NOMO-1 treated with DMSO at 0.1 percent for 48 hours (cell line): ENCODE results near the gene PER2.
"Not testable (repeated sequence)": the region's sequence is repeated elsewhere in the genome, so short reads cannot be mapped to it uniquely, and the experiment has no call there.

ENCODE experiments used
- DNase-seq: peaks from one replicate; lab custom pipeline; 2025; ENCODE audit not compliant: unreplicated experiment; lab: John Stamatoyannopoulos, UW

The PER2 gene

DNA sequence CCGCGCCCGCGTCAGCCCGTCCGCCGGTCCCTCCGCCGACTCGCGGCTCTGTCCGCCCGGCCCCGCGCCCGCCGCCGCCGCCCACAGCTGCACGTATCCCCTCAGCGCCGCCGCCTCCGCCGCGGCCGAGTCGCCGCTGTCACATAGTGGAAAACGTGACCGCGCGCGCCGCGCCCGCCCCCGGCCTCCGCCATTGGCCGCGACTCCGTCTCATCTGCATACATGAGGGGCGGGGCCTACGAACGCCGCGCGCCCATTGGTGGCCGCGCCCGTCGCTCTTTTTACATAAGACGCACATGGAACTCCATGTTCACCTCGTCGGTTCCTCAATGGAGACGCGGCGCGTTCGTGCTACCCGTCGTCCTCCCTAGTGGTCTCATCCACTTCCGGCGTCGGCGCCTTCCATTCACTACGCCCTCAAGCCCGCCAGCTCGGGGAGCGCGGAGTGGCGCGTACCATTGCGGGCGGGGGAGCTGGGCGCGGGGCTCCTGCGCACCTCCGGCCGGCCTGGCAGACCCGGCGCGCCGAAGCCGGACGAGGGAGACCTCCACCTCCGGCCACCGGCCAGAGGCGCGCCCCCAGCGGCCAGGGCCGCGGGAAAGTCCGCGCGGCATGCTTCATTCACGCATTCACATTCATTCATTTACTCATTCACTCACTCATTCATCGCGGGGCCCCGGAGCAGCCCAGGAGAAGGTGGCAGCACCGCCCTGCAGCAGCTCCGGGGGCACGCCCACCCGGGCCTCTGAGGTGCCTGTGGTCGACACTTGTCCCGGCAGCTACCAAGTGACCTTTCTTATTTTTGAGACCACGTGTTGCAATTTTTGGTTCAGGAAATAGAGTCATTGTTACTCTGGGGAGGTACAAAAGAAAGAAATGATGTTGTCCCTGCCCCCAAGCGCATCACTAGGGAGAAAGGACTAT lies 502 bp upstream of the PER2 start:
- peak; percentile 97 for DNase-seq

DNA sequence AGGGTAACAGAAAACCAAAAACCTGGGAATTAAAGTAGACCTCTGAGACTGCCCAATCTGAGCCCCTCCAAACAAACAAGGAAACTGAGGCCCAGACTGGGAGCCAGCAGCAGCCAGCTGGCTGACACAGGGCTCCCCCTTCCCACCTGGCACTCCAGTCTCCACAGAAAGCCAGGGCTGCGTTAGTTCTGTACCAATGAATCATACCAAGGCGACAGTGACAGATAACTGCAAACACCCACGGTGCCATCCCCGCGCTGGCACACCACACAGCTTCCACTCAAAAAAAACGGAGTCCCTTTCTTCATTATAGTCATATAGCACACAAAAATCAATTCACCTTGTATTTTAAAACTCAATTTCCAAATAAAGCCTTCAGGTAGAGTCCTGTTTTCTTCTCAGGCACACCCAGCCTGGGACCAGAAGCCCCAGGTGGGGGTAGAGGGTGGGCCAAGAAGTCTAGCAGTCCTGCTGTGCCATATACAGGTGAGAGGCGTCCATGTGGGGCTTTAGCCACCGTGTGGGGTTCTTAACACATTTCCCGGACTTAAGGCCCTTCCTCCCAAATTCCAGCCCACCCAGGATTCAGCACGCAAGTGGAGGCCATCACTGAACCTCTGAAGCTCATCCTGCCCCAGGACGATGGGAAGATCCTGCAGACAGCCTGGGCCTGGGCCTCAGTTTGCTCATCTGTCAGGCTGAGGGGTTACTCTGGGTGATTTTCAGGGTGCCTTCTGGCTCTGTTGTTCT lies 1.2 kb downstream of the PER2 start:
- DNase-seq: no peak

DNA sequence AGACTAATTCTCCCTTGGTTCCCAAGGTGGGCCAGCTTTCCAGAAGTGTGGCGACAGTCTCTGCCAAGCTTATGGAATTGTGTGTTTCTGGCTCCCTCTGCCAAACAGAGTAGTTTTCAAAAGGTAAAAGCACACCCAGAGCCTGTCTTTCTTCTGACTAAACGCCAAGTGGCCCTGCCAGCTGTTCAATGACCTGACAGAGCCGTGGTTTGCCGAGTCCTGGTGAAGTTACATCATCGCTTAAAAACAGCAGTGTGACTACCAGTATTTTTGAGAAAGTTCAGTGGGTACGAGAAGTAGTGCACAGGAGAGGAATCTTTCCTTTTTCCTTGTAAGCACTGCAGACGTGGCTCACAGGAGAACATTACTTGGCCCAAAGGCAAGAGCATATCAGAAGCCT lies 1.9 kb downstream of the PER2 start:
- DNase-seq: no peak

DNA sequence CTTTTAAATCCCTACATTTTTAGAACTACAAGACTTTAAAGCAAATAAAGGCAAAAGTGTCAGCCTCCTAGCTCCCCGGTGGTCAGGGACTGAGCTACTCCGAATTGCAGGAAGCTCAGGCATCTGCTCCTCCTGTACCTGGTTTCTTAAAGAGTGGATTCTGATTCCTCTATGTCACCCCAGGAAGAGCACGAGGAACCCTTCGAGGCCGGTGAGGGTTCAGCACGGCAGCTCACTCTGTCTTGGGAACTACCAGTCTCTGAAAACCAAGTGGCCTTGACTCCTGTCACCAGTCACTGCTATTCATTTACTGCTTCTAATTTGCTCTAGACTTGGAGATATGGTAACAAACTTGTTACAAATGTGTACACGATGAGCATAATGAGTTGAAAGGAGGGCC lies 2.3 kb downstream of the PER2 start:
- DNase-seq: no peak

DNA sequence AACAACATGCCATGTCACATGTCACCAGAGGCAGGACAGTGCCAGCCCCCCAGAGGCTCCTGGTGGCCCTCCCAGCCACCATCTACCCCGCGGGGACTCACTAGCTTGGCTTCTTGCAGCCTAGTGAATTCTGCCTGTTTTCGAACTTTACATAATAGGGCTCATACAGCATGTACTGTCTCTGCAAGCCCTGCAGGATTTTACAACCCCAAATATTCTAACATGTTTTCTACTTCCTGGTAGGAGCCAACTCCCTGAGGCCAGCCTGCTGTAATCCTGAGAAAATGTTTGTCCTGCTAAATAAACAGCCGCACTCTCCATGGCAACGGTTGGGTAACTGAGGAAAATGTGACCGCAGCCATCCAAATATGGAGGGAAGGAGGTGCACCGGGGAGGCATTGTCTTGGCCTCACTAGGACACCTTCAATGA lies 2.7 kb downstream of the PER2 start:
- DNase-seq: no peak

DNA sequence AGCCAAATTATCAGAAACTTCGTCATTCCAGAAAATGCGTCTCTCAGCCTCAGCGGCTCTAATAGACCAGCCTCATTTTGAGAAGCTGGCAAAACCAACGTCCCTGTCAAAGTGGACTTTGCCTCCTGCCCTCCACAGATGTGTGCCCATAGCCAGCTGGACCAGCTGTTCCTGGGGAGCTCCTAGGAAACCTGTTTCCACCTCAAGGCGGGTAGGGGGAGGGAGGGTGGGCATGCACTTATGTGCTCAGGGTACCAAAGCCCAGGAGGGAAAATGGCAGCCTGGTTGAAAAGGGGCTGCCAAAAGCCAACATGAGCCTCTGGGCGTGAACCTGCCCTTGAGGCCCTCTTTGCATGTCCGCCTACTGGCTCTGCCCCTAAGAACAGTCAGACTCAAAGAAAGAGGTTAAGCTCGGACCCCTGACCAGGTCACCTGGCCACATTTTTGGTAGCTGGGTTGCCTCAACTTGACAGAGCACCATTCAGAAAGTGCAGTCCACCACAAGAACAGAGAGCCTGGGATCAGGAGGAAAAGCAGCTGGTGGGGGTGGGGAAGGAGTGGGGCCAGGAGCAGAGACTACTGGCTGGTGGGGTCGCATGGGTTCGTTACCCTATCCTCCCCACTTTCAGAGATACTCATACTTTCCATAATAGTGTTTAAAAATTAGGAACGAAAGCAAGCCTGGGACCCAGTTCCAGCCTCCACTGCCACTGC lies 3.5 kb downstream of the PER2 start:
- DNase-seq: no peak

DNA sequence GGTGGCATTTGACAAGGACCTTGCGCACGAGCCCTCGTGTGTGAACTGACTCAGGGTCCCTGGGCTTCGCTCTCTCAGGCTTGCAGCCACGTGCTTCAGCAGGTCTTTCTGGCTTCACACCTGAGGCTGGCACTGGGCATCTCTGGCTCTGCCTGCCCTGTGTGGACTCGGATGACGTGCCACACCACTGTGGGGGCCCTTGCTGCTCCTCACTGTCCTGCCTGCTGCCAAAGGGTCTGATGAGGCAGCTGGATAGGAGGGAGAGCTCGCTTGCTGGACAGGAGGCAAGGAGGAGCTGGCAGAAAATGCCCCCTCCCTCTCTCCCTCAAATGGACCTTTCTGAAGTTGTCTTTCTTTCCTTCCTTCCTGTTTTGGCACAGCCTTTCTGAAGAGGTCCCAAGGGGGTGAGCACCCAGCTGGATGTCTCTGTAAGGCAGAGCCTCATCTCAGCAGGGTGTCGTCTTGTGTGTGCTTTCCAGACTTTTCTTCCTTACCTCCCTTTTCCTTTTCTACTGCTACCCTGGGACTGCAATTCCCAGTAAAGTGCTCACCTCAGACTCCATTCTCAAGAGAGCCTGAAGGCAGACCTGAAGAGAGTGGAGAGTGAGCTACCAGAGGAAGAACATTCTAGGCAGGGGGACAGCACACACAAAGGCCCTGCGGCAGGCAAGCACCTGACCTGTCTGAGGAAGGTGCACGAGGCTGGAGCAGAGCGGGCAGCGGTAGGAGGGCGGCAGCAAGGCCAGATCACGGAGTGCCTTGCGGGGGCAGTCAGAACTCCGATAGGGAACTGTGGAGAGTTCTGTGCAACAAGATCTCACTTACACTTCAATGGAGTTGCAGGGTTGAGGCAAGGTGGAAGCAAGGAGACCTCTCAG lies 5.3 kb downstream of the PER2 start:
- DNase-seq: no peak

DNA sequence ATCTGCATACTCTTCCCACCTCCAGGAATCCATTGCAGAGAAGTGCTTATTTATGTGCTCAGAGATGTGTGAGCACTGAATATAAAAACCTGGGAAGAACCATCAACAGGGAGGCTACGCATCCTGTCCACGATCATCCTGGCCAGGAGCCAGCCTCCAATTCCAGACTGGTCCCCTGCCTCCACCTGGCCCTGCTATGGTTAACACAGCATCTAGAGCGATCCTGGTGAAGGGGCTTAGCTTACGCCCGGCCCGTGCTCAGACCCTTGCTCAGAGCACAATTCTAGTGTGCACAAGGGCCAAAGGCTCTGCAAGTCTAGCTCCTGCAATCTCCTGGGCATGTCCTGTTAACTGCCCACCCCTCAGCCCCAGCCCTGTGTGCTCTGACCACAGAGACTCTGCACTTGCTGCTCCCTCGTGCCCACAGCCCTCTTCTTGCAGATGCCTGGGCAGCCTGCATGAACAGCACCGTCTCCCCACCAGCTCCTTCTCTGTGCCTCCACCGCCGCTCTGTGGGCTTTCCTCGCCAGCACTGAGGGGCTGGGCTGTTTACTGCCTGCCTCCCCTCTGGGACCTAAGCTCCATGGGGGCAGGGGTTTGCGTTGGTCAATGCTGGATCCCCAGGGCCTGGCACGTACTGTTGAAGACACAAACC lies 6.5 kb downstream of the PER2 start:
- DNase-seq: no peak

DNA sequence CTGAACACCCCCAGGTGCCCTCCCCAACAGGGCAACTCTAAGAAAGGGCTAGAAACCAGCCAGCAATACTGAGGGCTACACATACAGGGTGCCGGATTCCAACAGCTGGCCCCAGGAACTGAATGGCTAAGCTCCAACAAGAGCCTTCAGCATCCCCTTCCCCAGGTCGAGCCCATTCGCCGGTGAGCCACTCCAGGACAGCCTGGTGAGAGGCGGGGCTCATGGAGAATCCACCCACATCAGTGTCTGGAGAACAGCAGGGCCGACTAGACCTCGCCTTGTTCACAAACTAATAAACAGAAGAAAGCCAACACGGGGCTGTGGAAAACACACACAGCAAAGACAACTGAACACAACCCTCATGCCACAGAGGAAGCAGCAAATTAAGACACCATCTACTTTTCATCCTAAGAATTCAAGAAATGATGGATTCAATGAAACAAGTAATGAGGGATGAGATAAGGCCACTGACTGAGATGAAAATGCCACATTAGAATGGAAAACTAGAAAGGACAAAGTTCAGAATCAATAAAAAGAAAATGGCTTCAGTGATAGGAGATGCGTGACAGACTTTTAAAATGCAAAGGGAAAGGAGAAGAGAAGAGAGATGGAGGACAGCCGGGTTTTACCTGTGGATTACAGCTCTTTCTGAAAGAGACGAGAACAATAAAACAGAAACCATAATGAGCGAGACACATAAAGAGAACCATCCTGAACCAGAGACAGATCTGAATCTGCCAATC lies 8.2 kb downstream of the PER2 start:
- no peak for DNase-seq

DNA sequence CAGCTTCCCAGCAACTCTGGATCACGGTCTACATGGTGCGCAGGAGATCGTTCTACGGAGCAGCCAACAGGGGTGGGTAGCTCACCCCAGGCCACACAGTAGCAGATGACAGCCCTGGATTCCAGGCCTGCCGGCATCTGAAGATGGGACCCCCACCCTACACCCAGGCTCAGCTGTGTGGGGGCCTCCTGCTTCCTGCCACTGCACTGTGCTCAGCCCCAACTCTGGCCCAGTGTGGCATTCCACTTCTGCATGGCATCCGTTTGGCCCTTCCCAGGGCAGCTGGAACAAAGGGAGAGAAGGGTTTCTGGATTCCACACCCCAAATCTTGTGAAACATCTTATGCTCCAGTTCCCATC lies 9.1 kb downstream of the PER2 start:
- no peak for DNase-seq

DNA sequence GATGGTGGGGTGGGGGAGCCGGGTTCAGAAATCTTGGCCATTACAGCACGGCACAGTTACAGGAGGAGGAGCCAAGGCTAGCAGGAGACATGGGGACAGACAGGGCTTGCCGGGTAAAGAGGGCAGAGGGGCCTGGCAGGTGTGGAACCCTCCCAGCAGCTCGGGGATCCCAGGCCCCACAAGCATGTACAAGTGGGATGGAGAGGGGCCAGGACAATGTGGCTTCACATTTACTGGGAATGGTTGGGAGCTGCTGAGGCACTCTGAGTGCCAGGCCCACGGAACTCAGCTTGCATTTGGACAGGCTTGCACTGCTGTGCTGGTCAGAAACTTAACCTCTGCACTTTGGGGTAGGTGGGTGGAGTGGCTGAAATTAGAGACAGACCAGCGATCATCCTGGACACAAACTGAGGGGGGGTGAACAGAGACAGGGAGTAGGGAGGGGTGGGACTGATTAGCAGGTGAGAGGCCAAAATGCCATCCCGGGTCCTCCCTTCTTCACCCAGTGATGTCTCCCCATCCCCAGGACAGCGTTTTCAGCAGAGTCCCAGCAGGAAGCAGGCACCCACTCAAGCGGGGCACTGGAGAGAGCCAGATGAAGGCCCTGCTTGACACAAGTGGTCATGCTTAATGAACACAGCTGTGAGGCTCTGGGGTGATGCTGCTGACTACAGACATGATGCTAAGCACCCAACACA lies 9.6 kb downstream of the PER2 start:
- DNase-seq: no peak

DNA sequence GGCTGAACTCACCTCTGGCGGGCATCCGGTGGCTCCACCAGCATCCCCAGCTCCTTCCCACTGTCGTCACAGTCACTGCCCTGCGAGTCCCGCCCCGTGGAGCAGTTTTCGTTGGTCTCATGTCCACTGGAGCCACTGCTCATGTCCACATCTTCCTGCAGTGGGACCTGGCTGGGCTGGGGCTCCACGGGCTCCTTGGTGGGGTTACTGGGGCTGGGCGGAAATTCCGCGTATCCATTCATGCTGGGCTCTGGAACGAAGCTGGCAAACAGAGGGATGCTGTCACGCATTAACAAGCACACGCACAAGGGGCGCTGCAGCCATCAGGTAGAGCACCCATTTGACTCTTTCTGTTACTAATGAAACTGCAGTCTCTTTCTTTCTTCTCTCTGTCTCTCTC lies 10.7 kb downstream of the PER2 start:
- no peak for DNase-seq

DNA sequence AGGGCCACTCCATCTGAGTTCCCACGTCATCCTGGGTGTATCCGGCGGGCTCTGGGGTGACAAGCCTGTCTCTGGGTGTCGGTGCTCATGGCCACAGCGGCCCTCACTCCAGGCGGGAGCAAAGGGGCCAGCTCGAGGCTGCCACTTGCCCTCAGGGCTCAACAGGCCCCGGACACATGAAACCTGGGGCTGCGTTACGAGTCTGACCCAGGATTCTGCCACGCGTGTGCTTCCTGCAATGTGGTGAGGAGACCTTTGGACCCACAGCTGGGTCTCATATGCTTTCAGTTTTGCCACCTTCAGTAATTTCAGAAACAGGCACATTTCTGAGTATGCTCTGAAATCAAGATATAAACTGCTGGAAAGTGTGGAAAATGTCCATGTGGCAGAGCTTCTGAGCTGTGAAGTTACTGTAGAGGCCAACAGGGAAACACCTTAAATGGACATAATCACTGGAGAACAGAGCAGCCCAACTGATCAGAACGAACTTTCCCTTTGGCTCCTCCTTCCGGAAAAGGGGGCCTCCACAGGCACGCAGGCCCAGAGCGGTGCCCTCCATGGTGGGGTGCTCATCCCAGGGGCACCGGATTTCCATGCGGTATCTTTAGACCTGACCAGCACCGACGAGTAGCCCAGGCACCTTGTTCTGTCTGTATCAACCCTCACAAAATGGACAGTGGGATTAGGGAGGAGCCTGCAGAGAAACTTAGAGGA lies 14.1 kb downstream of the PER2 start:
- DNase-seq: peak; percentile 5

DNA sequence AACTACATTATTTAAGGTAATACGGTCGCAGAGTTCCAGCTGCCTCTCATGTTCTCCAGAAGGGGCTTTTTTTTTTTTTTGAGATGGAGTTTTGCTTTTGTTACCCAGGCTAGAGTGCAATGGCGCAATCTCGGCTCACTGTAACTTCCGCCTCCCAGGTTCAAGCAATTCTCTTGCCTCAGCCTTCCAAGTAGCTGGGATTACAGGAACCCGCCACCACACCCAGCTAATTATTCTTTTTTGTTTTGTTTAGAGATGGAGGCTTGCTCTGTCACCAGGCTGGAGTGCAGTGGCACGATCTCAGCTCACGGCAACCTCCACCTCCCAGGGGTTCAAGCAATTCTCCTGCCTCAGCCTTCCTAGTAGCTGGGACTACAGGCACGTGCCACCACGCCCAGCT lies 15.0 kb downstream of the PER2 start:
- DNase-seq: peak; percentile 43

DNA sequence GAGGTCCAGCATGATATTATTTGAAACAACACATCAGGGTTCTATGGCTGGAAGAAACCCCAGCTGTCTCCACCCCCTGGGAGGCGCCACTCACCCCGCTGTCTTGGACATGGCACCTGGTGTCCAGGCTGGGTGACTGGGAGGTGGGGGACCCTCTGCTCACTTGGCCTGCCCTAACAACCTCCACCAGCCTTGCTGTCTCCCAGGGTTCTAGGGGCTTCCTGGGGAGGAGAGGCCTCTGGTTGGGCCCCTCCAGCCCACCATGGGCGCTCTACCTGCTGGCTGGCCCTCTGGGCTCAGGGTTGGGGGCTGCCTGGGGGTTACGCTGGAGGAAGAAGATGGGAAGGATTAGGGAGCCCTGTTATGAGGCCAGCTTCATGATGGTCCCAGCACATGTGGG lies 16.3 kb downstream of the PER2 start:
- no peak for DNase-seq

DNA sequence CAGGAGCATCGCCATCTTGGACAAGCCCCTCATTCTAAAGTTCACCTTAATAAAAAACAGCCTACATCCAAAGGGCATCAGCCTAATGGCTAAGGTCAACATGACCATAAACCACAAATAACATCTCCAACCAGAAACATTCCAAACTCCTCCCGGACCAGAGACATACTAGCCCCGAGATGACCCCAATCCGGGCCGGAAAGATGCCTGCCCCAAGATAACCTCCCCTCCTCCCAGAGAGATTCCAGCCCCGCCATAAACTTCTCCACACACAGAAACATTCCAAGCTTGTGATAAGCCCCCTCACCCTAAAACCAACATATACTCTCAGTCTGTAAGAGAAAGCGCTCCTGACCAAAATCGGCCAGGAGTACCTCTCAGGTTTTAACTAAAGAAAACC lies 16.7 kb downstream of the PER2 start:
- not testable (repeated sequence) for DNase-seq

DNA sequence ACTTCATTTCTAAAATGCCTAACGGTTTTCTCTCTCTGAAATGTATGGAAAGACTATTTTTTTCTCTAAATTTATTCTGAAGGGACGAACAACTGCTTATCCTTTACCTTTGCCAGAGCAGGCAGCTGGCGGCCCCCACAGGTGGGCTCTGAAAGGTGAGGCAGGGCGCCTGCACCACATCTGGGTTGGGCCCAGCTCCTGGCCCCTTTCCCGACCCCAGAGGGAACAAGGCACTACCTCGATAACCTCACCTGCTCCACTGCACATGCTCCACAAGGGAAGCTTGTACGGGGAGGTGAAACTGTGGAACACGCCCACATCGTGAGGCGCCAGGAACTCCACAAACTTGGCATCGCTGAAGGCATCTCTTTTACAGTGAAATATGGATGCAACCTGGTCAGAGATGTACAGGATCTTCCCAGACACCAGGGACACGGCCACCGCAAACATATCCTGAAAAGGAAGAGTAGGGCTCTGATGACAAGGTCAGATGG lies 17.3 kb downstream of the PER2 start:
- no peak for DNase-seq

DNA sequence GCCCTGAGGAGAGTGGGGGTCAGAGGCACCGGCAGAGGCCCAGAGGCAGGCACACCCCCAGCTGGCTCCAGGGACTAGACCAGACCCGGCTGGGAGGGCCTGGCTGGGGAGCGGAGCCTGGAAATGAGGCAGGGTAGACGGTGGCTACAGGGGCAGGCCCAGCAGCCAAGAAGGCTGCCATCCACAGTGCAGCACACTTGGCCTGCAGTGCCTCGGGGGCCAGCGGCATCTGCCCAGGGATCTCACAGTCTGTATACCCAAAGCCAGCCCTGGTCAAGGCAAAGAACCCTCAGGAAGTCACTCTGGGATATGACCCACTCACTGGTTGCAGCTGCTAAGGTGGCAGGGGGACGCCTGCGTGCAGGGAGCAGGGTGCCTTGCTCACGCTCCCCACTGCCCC lies 17.8 kb downstream of the PER2 start:
- no peak for DNase-seq
